ENCODE data around the gene PCMT1. TPM values are rescaled to one million over a fixed set of nuclear protein-coding genes. Genes with fewer than 3 reads are reported as not detected.

PCMT1 gene
- total and polyA plus RNA-seq, 2 of the 8 experiments (the other 6 are each of a cell fraction or from before 2014, with no cell fraction given): 84.3 to 91.3 TPM

DNA sequence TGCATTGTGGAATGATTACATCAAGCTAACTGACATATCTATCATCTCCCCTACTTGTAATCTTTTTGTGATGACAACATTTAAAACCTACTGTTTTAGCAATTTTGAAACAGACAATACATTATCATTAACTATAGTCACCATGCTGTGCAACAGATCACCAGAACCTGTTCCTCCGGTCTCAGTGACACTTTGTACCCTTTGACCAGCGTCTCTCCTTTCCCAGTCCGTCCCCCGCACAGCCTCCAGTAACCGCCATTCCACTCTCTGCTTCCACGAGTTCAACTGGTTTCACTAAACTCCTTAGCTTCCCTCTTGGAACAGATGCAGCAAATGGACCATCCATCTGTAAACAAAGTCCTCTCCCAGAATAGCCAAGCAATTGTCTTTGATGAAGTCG is 92.8 kb downstream of the PCMT1 start:
- Histone ChIP-seq H4K8ac (ENCODE audit: extremely low read depth, insufficient read depth, low read length) (no peak overlapping the region), H2AFZ (ENCODE audit: low read length) (no peak overlapping the region), H2BK120ac (replicated peaks; ENCODE audit: low read depth, low read length) (no peak overlapping the region), H3K79me2 (ENCODE audit: control insufficient read depth in 1 of 2, insufficient read depth in 2 of 2, low read length in 2 of 2) (no peaks in the 10 kb centered on the region), H3K18ac (ENCODE audit: extremely low read depth, low read length) (no peak overlapping the region), H3K4me1 (replicated peaks in 1 of 4; ENCODE audit: control insufficient read depth in 3 of 4, insufficient read depth in 4 of 4, low read length in 3 of 4) (no peaks in the 10 kb centered on the region), H2BK5ac (ENCODE audit: low read depth, low read length) (no peak overlapping the region), H3K4me3 (ENCODE audit: extremely low read depth in 1 of 4, insufficient read depth in 2 of 4, low read depth in 3 of 4, low read length in 4 of 4) (no peak overlapping the region), H3K23me2 (ENCODE audit: low read depth, low read length) (no peaks in the 10 kb centered on the region), H3K4me2 (ENCODE audit: insufficient read depth in 1 of 2, low read depth in 2 of 2, low read length in 2 of 2) (no peak overlapping the region), H3K79me1 (ENCODE audit: low read depth, low read length) (no peaks in the 10 kb centered on the region), H3K4ac (replicated peaks; ENCODE audit: insufficient read length, low read depth, low read length) (no peak overlapping the region), H3K27ac (ENCODE audit: low read depth, low read length) (no peak overlapping the region), H3K56ac (replicated peaks; ENCODE audit: insufficient read length, low read depth, low read length) (no peak overlapping the region), H3K23ac (ENCODE audit: insufficient read length) (no peak overlapping the region), H4K20me1 (replicated peaks in 1 of 2; ENCODE audit: control insufficient read depth in 1 of 2, insufficient read depth in 2 of 2, low read length in 2 of 2) (peaks cover 0 to 2% of the 10 kb centered on the region in 2 experiments), H3K9ac (replicated peaks in 1 of 4; ENCODE audit: extremely low read depth in 1 of 4, low read depth in 3 of 4, low read length in 3 of 4) (no peak overlapping the region), H3K14ac (ENCODE audit: insufficient read length) (no peak overlapping the region), H3K27me3 (replicated peaks in 1 of 4; ENCODE audit: control insufficient read depth in 3 of 4, extremely low read depth in 1 of 4, insufficient read depth in 3 of 4, low read length in 3 of 4) (no peaks in the 10 kb centered on the region), H3K9me3 (ENCODE audit: insufficient read depth in 2 of 2, low read depth in 1 of 2, low read length in 1 of 2) (no peaks in the 10 kb centered on the region), H2AK5ac (ENCODE audit: low read depth, low read length) (no peak overlapping the region), H4K5ac (ENCODE audit: insufficient read length, low read depth, low read length) (no peak overlapping the region), H4K91ac (replicated peaks; ENCODE audit: insufficient read length, low read length) (no peak overlapping the region), H3K36me3 (ENCODE audit: control insufficient read depth in 2 of 4, insufficient read depth in 4 of 4, low read length in 3 of 4) (no peaks in the 10 kb centered on the region), H2BK20ac (ENCODE audit: low read length) (no peak overlapping the region), H2BK15ac (ENCODE audit: low read length) (no peak overlapping the region), H2BK12ac (ENCODE audit: low read depth, low read length) (no peak overlapping the region)
- CTCF ChIA-PET (ENCODE audit: partially characterized antibody): interaction anchor here (1.3 to 15.4 kb wide), 9 partner anchors 6 to 82 kb away, joined by 4 to 195 read pairs (median 9); partner anchors contain the start of gene LRP11
- no peak for FAIRE-seq
- POLR2A ChIA-PET (ENCODE audit: partially characterized antibody): no interaction called here
- no peak for DNase-seq (ENCODE audit: low read depth in 1 of 2, low spot score in 2 of 2)
- 90% methylated on average over 6 of the region's 7 CpGs; no CpG with 5 or more reads in 1 of the 2 experiments for WGBS, 2 experiments (ENCODE audit: extremely low coverage in 1 of 2, insufficient coverage in 1 of 2, insufficient read length in 1 of 2, insufficient replicate concordance in 2 of 2, low coverage in 1 of 2, low lambda C conversion rate in 2 of 2, missing lambda C conversion rate in 1 of 2)
- no peak for TF ChIP-seq SP1 (IDR thresholded peaks at IDR 0.05; ENCODE audit: low read depth, low read length)
- no peak for TF ChIP-seq CTBP2 (IDR thresholded peaks at IDR 0.05; ENCODE audit: borderline replicate concordance, insufficient read depth, insufficient read length, low read length)
- TF ChIP-seq, protein P1, sequence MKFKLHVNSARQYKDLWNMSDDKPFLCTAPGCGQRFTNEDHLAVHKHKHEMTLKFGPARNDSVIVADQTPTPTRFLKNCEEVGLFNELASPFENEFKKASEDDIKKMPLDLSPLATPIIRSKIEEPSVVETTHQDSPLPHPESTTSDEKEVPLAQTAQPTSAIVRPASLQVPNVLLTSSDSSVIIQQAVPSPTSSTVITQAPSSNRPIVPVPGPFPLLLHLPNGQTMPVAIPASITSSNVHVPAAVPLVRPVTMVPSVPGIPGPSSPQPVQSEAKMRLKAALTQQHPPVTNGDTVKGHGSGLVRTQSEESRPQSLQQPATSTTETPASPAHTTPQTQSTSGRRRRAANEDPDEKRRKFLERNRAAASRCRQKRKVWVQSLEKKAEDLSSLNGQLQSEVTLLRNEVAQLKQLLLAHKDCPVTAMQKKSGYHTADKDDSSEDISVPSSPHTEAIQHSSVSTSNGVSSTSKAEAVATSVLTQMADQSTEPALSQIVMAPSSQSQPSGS (IDR thresholded peaks at IDR 0.05; ENCODE audit: low read length): no peak
- TF ChIP-seq GABPA (IDR thresholded peaks at IDR 0.05; ENCODE audit: borderline replicate concordance, insufficient read depth, low read length): no peak
- no peak for TF ChIP-seq RFX5 (IDR thresholded peaks at IDR 0.05; ENCODE audit: borderline replicate concordance, low read depth, low read length)
- TF ChIP-seq KDM5A (IDR thresholded peaks at IDR 0.05; ENCODE audit: low read length): no peak
- no peak for TF ChIP-seq EP300 (IDR thresholded peaks at IDR 0.05; ENCODE audit: borderline replicate concordance in 1 of 2, low read depth in 2 of 2, low read length in 2 of 2)

All from H1 (cell line).